ENCODE measurements around the gene ERGIC3.
"Not testable (repeated sequence)": the region's sequence is repeated elsewhere in the genome, so short reads cannot be mapped to it uniquely, and the experiment has no call there.

The ERGIC3 gene

GRCh38 chr20:35544436-35544835 lies 2.6 kb downstream of the ERGIC3 start:
- Histone ChIP-seq H3K79me2 (ENCODE audit: insufficient read depth, low read length) (no peaks in the 10 kb centered on the region), H2AFZ (ENCODE audit: low read length) (no peak overlapping the region), H3K9me3 (ENCODE audit: low read length) (no peaks in the 10 kb centered on the region), H3K9ac (ENCODE audit: low read length) (no peak overlapping the region), H3K4me3 (ENCODE audit: low read depth, low read length, poor library complexity, severe bottlenecking) (no peak overlapping the region), H3K4me1 (ENCODE audit: insufficient read depth, low read length, severe bottlenecking) (peaks cover 27% of the 10 kb centered on the region), H3K9me2 (ENCODE audit: low read depth, low read length) (no peaks in the 10 kb centered on the region), H3K36me3 (ENCODE audit: insufficient read depth, low read length) (peaks cover 44% of the 10 kb centered on the region), H3K4me2 (ENCODE audit: low read length) (no peak overlapping the region), H3F3A (ENCODE audit: insufficient read depth, low read length) (no peaks in the 10 kb centered on the region), H3K27ac (ENCODE audit: low read depth, low read length, poor library complexity, severe bottlenecking) (no peak overlapping the region), H4K20me1 (ENCODE audit: insufficient read depth, low read length) (no peaks in the 10 kb centered on the region), H3K27me3 (ENCODE audit: insufficient read depth, low read length) (no peaks in the 10 kb centered on the region)
- TF ChIP-seq, protein P1, sequence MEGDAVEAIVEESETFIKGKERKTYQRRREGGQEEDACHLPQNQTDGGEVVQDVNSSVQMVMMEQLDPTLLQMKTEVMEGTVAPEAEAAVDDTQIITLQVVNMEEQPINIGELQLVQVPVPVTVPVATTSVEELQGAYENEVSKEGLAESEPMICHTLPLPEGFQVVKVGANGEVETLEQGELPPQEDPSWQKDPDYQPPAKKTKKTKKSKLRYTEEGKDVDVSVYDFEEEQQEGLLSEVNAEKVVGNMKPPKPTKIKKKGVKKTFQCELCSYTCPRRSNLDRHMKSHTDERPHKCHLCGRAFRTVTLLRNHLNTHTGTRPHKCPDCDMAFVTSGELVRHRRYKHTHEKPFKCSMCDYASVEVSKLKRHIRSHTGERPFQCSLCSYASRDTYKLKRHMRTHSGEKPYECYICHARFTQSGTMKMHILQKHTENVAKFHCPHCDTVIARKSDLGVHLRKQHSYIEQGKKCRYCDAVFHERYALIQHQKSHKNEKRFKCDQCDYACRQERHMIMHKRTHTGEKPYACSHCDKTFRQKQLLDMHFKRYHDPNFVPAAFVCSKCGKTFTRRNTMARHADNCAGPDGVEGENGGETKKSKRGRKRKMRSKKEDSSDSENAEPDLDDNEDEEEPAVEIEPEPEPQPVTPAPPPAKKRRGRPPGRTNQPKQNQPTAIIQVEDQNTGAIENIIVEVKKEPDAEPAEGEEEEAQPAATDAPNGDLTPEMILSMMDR (IDR thresholded peaks at IDR 0.05; ENCODE audit: low read length) = no peak
- no peak for TF ChIP-seq EZH2 (IDR thresholded peaks at IDR 0.05; ENCODE audit: borderline replicate concordance, low read length)

GRCh38 chr20:35544941-35545340 lies 3.1 kb downstream of the ERGIC3 start:
- not testable (repeated sequence) for H3K9me3 ChIP-seq (ENCODE audit: low read length); H3K4me3 ChIP-seq (ENCODE audit: low read depth, low read length, poor library complexity, severe bottlenecking); H3K27me3 ChIP-seq (ENCODE audit: insufficient read depth, low read length); H3K27ac ChIP-seq (ENCODE audit: low read depth, low read length, poor library complexity, severe bottlenecking); H3F3A ChIP-seq (ENCODE audit: insufficient read depth, low read length); H2AFZ ChIP-seq (ENCODE audit: low read length); H3K9ac ChIP-seq (ENCODE audit: low read length); H4K20me1 ChIP-seq (ENCODE audit: insufficient read depth, low read length); H3K4me2 ChIP-seq (ENCODE audit: low read length); H3K79me2 ChIP-seq (ENCODE audit: insufficient read depth, low read length); H3K9me2 ChIP-seq (ENCODE audit: low read depth, low read length)
- H3K4me1 ChIP-seq (ENCODE audit: insufficient read depth, low read length, severe bottlenecking) = peaks cover 27% of the 10 kb centered on the region
- H3K36me3 ChIP-seq (ENCODE audit: insufficient read depth, low read length) = peaks cover 47% of the 10 kb centered on the region

DNA sequence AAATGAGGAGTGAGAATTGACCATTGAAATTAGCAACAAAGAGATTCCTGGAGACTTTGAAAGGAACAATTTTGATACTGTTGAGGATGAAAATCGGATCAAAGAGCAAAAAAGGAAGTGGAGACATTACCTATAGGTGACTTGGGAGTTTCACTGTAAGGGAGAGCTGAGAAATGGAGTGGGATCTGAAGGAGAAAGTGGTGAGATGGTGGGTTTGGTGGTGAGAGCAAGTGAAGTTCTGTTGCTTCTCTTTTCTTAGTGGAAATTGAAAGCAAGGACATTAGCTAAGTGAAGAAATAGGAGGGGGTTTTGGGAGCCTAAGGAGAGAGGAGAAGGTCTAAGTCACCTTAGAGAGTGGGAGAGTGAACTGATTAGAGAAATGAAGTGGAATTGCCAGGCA lies 4.2 kb downstream of the ERGIC3 start:
- H3K27me3 ChIP-seq (ENCODE audit: insufficient read depth, low read length) = no peaks in the 10 kb centered on the region
- no peak overlapping the region for H3K4me2 ChIP-seq (ENCODE audit: low read length)
- no peak for TF ChIP-seq EZH2 (IDR thresholded peaks at IDR 0.05; ENCODE audit: borderline replicate concordance, low read length)
- no peaks in the 10 kb centered on the region for H3K79me2 ChIP-seq (ENCODE audit: insufficient read depth, low read length)
- H2AFZ ChIP-seq (ENCODE audit: low read length) = no peak overlapping the region
- H3K9me2 ChIP-seq (ENCODE audit: low read depth, low read length) = no peaks in the 10 kb centered on the region
- peaks cover 56% of the 10 kb centered on the region for H3K36me3 ChIP-seq (ENCODE audit: insufficient read depth, low read length)
- H4K20me1 ChIP-seq (ENCODE audit: insufficient read depth, low read length) = no peaks in the 10 kb centered on the region
- no peak overlapping the region for H3K4me3 ChIP-seq (ENCODE audit: low read depth, low read length, poor library complexity, severe bottlenecking)
- no peak overlapping the region for H3K9ac ChIP-seq (ENCODE audit: low read length)
- no peak overlapping the region for H3K27ac ChIP-seq (ENCODE audit: low read depth, low read length, poor library complexity, severe bottlenecking)
- H3K4me1 ChIP-seq (ENCODE audit: insufficient read depth, low read length, severe bottlenecking) = peaks cover 15% of the 10 kb centered on the region
- no peaks in the 10 kb centered on the region for H3K9me3 ChIP-seq (ENCODE audit: low read length)
- no peaks in the 10 kb centered on the region for H3F3A ChIP-seq (ENCODE audit: insufficient read depth, low read length)

- Histone ChIP-seq H3K27me3 (ENCODE audit: insufficient read depth, low read length) (no peaks in the 10 kb centered on the region), H2AFZ (ENCODE audit: low read length) (no peak overlapping the region), H3K79me2 (ENCODE audit: insufficient read depth, low read length) (no peaks in the 10 kb centered on the region), H3K9me2 (ENCODE audit: low read depth, low read length) (no peaks in the 10 kb centered on the region), H3K4me3 (ENCODE audit: low read depth, low read length, poor library complexity, severe bottlenecking) (no peak overlapping the region), H3K9me3 (ENCODE audit: low read length) (no peaks in the 10 kb centered on the region), H3K4me1 (ENCODE audit: insufficient read depth, low read length, severe bottlenecking) (peaks cover 7% of the 10 kb centered on the region), H3K4me2 (ENCODE audit: low read length) (no peak overlapping the region), H4K20me1 (ENCODE audit: insufficient read depth, low read length) (no peaks in the 10 kb centered on the region), H3K27ac (ENCODE audit: low read depth, low read length, poor library complexity, severe bottlenecking) (no peak overlapping the region), H3K9ac (ENCODE audit: low read length) (no peak overlapping the region), H3F3A (ENCODE audit: insufficient read depth, low read length) (no peaks in the 10 kb centered on the region), H3K36me3 (ENCODE audit: insufficient read depth, low read length) (peaks cover 68% of the 10 kb centered on the region)
- TF ChIP-seq EZH2 (IDR thresholded peaks at IDR 0.05; ENCODE audit: borderline replicate concordance, low read length) = no peak
- TF ChIP-seq, protein P1 (IDR thresholded peaks at IDR 0.05; ENCODE audit: low read length) = no peak
Observed at GRCh38 chr20:35547329-35547728, 5.5 kb downstream of the ERGIC3 start.
